LNCaP clone FGC (cell line): Measurements from ENCODE around the gene MT1X.
"Not testable (repeated sequence)": the region's sequence is repeated elsewhere in the genome, so short reads cannot be mapped to it uniquely, and the experiment has no call there.

Source experiments
- DNase-seq: peaks from one replicate; pipeline ENCODE4 v3.0.0-alpha.2; 2011; ENCODE audit warnings: low read depth
- H3K4me3 ChIP-seq: 2 replicates; pipeline ENCODE4 v1.5.1; 2011; ENCODE audit warnings: mild to moderate bottlenecking, low read depth, low read length, control low read depth
- CTCF ChIP-seq: IDR thresholded peaks from 2 replicates; pipeline ENCODE4 v1.5.1; 2012; ENCODE audit warnings: mild to moderate bottlenecking; ENCODE audit not compliant: control insufficient read depth, insufficient read depth; ENCODE audit errors: extremely low read depth

Gene MT1X

GRCh38 chr16:56657555-56658326 lies 24.5 kb upstream of the MT1X start, which contains the start of gene MT1F:
Gene MT1F, plus strand, starts transcription at chr16:56657959. Its CDS starts 100 bp downstream, at chr16:56658059.
- peak; percentile 45 for DNase-seq
- H3K4me3 ChIP-seq, result peak within 1 kb of the TSS; percentile 54
- TF ChIP-seq CTCF, result no peak

- no peak for DNase-seq
- no peak for TF ChIP-seq CTCF
- H3K4me3 ChIP-seq, result peak overlapping the region; percentile 54
These were observed 23.9 kb upstream of the MT1X start for GRCh38 chr16:56658327-56658875.

- no peak for DNase-seq
- no peak overlapping the region for H3K4me3 ChIP-seq
- TF ChIP-seq CTCF, result no peak
These were observed 19.6 kb upstream of the MT1X start for GRCh38 chr16:56662357-56663354.

- no peak overlapping the region for H3K4me3 ChIP-seq
- no peak for DNase-seq
- no peak for TF ChIP-seq CTCF
These were observed 17.8 kb upstream of the MT1X start for GRCh38 chr16:56664506-56664905.

DNA sequence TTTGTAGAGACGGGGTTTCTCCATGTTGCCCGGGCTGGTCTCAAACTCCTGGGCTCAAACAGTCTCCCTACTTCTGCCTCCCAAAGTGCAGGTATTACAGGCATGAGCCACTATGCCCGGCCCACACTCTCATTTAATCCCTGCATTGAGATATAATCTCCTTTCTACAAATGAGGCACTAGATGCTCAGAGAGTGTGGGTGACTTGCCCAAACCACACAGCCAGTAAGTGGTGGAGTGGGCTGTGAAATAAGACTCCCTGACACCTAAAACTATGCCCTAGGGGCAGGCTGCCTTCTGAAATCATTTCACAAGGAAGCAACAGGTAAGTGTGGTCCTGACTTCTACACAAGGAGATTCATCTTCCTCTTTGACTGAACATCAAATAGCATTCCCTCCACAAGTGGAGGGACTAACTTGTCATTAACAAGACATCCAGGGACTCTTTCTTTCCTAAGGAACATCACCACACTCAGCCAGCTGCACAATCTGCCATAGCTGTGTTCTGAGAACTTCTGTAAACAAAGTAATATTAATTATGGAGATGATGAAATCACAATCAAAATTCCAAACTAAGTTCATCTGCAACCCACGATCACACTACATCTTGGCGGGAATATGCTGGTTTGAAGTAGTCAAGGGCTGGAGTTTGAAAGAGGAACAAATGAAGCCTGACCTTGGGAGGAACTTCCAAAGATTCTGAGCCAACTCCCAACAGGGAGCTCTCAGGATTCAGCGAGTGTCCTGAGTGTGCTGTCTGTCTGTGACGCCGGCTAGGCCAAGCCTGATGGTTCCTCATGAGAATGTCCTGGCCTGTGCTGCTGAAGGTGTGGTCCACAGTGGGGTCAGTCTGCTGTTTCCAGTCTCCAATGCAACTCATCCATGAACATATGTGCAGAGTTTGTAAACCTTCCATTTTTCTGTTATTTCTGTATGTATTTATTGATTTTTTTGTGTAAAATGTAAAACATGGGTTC lies 16.7 kb upstream of the MT1X start:
- not testable (repeated sequence) for DNase-seq, H3K4me3 ChIP-seq

DNA sequence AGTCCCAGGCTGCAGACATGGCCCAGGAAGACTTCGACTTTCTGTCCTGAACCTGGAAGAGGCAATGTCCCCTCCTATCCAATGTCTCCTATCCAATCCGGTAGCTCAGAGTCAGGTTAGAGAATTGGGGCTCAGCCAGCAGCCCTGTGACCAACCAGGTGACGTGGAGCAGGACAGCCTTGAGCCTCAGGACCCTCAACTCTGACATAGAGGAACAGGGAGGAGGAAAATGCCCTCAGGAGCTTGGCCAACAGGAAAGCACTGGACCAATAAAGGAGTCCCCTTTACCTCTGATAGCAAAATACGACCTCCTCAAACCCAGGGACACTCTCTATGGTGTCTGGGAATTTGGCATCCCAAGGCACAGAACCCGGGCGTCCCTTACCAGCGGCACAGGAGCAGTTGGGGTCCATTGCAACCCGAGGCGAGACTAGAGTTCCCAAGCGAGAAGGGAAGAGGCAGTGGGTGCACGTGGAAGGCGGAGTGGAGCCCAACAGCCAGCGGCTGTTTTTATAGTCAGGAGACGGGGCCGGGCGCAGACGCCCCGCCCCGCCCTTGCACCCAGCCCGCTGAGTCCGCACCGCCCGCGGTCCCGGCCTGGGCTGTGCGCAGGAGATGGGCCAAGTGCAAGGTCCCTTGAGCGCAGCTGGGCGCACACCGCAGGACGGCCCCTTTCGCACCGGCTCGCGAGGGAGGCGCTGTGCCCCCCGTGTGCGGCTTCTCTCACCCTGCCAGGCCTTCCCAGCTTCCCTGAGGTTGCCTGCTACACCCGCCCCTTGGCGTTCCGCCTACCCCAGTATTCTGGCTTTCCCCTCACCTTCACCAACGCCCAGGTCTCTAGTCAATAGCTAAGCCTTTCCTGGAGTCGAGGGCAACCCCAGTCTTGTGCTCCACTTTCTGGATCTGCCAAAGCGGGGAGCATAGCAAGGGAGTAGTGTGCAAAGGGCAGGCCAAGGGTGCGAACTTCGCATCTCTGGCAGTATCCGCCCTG lies 14.4 kb upstream of the MT1X start, which contains the start of gene MT1G:
Gene MT1G, minus strand, starts transcription at position 485 of the 991 bp plus-strand sequence. Its CDS starts 72 bp downstream, at position 413.
- peak within 1 kb of the TSS; percentile 50 for H3K4me3 ChIP-seq
- TF ChIP-seq CTCF, result no peak
- DNase-seq, result peak; percentile 15
